ENCODE measurements around the gene TGFBR2. TPM values are rescaled to one million over a fixed set of nuclear protein-coding genes. Genes with fewer than 3 reads are reported as not detected.

The TGFBR2 gene
- polyA plus RNA-seq, 3 donors, result 46.6 to 60.3 (median 57.0) TPM

GRCh38 chr3:30605706-30606300 is 598 bp upstream of the TGFBR2 start:
- peak overlapping the region; percentile 84 to 92 for H3K4me3 Mint-ChIP-seq
- Histone ChIP-seq H2AFZ (ENCODE audit: insufficient read depth, low read depth, low read length, poor library complexity, severe bottlenecking) (peak overlapping the region; percentile 64), H3K9me3 (replicated peaks in 1 of 2; ENCODE audit: control insufficient read depth in 1 of 2, insufficient read depth in 1 of 2, low read length in 2 of 2) (no peaks in the 10 kb centered on the region), H3K79me2 (ENCODE audit: insufficient read depth, low read length) (peaks cover 42% of the 10 kb centered on the region), H3K9ac (ENCODE audit: insufficient read depth, low read length, poor library complexity, severe bottlenecking) (peak overlapping the region; percentile 98), H4K20me1 (ENCODE audit: insufficient read depth, low read length) (peaks cover 25% of the 10 kb centered on the region), H3K27ac (ENCODE audit: low read depth in 1 of 2, low read length in 2 of 2) (peak overlapping the region; percentile 88 to 96), H3K4me1 (ENCODE audit: control insufficient read depth in 1 of 2, insufficient read depth in 2 of 2, low read length in 2 of 2) (peaks cover 53 to 73% of the 10 kb centered on the region in 2 donors), H3K36me3 (replicated peaks in 1 of 2; ENCODE audit: control insufficient read depth in 1 of 2, insufficient read depth in 2 of 2, low read length in 2 of 2) (no peaks in the 10 kb centered on the region), H3K4me2 (replicated peaks; ENCODE audit: extremely low read depth, low read length, poor library complexity, severe bottlenecking) (peak overlapping the region; percentile 85), H3K4me3 (replicated peaks in 1 of 3; ENCODE audit: low read depth in 2 of 3, low read length in 3 of 3) (peak overlapping the region; percentile 43 to 90 (median 68)), H3K27me3 (ENCODE audit: control insufficient read depth in 2 of 2, insufficient read depth in 2 of 2, low read length in 2 of 2) (no peaks in the 10 kb centered on the region)
- no peaks in the 10 kb centered on the region for H3K9me3 Mint-ChIP-seq
- H3K27me3 Mint-ChIP-seq (ENCODE audit: low read depth in 3 of 3), result no peaks in the 10 kb centered on the region
- DNase-seq, result no peak
- 40% methylated on average over 6 of the region's 10 CpGs for WGBS (ENCODE audit: insufficient coverage)
- H3K36me3 Mint-ChIP-seq, result peaks cover 12 to 14% of the 10 kb centered on the region in 2 donors
- intact Hi-C loops (cut with micrococcal nuclease), result loop anchor here (5.0 to 10.0 kb wide), 4 partner anchors 36 to 131 kb away; no protein-coding TSS in a partner anchor
- peaks cover 65% of the 10 kb centered on the region for H3K4me1 Mint-ChIP-seq
- peak overlapping the region; percentile 90 to 99 (median 99) for H3K27ac Mint-ChIP-seq
- no peak for TF ChIP-seq CTCF (IDR thresholded peaks at IDR 0.05)

GRCh38 chr3:30607032-30607833 is 832 bp downstream of the TGFBR2 start:
- Histone ChIP-seq H2AFZ (ENCODE audit: insufficient read depth, low read depth, low read length, poor library complexity, severe bottlenecking) (peak overlapping the region; percentile 71), H3K9ac (ENCODE audit: insufficient read depth, low read length, poor library complexity, severe bottlenecking) (peak overlapping the region; percentile 98), H4K20me1 (ENCODE audit: insufficient read depth, low read length) (peaks cover 39% of the 10 kb centered on the region), H3K36me3 (replicated peaks in 1 of 2; ENCODE audit: control insufficient read depth in 1 of 2, insufficient read depth in 2 of 2, low read length in 2 of 2) (no peaks in the 10 kb centered on the region), H3K79me2 (ENCODE audit: insufficient read depth, low read length) (peaks cover 57% of the 10 kb centered on the region), H3K4me1 (ENCODE audit: control insufficient read depth in 1 of 2, insufficient read depth in 2 of 2, low read length in 2 of 2) (peaks cover 68 to 85% of the 10 kb centered on the region in 2 donors), H3K4me3 (replicated peaks in 1 of 3; ENCODE audit: low read depth in 2 of 3, low read length in 3 of 3) (peak overlapping the region; percentile 68 to 97 (median 90)), H3K4me2 (replicated peaks; ENCODE audit: extremely low read depth, low read length, poor library complexity, severe bottlenecking) (peak overlapping the region; percentile 85), H3K27me3 (ENCODE audit: control insufficient read depth in 2 of 2, insufficient read depth in 2 of 2, low read length in 2 of 2) (no peaks in the 10 kb centered on the region), H3K27ac (ENCODE audit: low read depth in 1 of 2, low read length in 2 of 2) (peak overlapping the region; percentile 93 to 96), H3K9me3 (replicated peaks in 1 of 2; ENCODE audit: control insufficient read depth in 1 of 2, insufficient read depth in 1 of 2, low read length in 2 of 2) (no peaks in the 10 kb centered on the region)
- intact Hi-C loops (cut with micrococcal nuclease), result loop anchor here (5.0 to 10.0 kb wide), 4 partner anchors 35 to 132 kb away; no protein-coding TSS in a partner anchor
- WGBS (ENCODE audit: insufficient coverage), result under 1% methylated on average over 42 of the region's 45 CpGs
- Mint-ChIP-seq H3K9me3 (no peaks in the 10 kb centered on the region), H3K36me3 (peaks cover 14 to 16% of the 10 kb centered on the region in 2 donors), H3K4me1 (peaks cover 76% of the 10 kb centered on the region), H3K4me3 (peak overlapping the region; percentile 95 to 96), H3K27ac (peak overlapping the region; percentile 90 to 99 (median 97)), H3K27me3 (ENCODE audit: low read depth in 3 of 3) (no peaks in the 10 kb centered on the region)
- DNase-seq, result peak; percentile 56 to 69 (median 65)
- TF ChIP-seq CTCF (IDR thresholded peaks at IDR 0.05), result no peak

Measured in CD14-positive monocyte (primary cell).